SW480 (cell line): ENCODE measurements around the gene ABHD17B.
"Not testable (repeated sequence)": the region's sequence is repeated elsewhere in the genome, so short reads cannot be mapped to it uniquely, and the experiment has no call there.

ENCODE experiments used
- DNase-seq: peaks from one replicate; pipeline ENCODE4 v3.0.0-alpha.2; 2016; ENCODE audit warnings: low spot score

The ABHD17B gene

DNA sequence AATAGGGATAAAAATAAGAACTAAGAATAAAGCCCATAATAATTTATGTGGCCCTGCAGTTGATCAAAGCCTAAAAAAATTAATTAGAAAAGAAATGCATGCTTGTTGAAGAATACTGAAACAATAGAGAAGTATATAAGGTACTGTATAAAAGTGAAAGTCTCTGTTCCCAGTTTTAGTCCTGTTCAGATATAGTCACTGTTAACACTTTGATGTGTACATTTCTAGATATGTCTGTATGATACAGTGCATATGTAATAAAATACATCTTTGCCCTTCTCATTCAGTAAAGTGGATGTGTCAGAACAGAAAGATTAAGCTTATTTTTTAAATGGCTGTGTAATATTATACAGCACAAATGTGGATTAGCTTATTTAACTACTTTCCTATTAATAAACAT is 4.5 kb upstream of the ABHD17B start:
- no peak for DNase-seq

DNA sequence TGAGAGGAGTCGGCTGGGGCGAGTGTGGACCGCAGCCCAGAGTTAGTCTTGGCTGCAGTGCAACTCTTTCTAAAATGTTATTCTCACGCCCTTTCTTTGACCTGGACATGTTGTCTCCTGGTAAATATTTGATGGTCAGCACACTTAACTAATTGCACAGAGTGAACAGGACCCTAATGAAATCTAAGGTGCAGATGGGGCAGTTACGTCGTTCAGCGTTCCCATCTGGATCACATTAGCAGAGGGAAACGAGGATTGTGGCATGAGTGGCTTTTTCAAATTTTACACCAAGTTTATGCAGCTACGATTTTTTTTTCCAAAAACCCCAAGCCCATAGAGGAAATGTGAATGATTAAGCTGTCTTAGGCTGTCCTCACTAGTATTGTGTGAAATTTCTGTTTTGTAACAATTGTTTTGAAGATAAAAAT is 929 bp upstream of the ABHD17B start:
- no peak for DNase-seq

DNA sequence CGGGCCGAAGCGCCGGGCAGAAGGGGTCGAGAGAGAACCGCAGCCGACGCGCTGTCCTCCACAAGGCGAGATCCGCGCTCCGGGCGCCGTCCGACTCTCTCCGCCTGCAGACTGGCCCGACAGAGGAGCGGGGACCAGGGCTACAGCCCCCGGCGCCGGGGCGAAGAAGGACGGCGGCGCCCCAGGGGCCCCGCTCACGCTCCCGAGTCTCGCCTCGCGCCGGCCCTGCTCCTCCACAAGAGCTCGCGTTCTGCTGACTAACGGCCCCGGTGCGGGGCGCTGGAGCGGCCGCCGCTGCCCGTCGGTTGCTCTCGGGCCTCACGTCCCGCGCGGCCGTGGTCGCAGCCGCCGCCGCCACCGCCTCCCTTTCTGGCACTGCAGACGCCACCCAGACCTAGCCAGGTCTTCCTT is 338 bp downstream of the ABHD17B start:
- DNase-seq, result no peak

DNA sequence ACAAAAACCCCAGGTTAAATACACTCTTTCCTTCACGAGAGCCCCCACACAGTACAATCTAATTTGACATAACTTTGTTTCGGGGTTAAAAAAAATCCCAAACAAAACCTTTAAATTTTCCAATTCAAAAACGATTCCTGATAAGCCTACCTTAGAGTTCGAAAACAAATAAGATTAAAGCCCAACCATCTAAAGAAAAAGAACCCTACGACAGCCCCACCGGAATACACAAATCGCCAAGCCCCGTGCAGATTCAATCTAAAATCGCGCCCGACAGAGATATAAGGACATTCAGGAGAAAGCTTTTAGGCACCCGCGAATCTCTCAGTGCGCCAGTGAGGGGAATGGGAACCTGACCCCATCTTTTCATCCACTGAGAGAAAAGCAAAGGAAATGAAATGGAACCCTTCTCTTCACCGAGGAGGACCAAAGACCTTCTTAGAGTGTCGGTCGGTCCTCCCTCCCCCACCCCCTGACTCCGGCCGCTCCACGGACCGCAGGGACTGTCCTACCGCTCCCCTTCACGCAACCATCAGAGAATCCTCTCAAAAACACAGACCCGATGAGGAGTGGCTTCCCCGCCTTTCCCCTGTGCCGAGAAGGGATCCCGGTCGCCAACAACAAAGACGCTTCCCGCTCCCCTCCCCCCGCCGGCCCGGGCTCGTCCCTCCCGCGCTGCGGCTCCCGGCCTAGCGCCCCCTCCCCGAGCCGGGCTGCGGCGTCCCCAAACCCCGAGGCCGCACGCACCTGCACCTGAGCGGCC is 925 bp downstream of the ABHD17B start:
- DNase-seq, result peak; percentile 55

DNA sequence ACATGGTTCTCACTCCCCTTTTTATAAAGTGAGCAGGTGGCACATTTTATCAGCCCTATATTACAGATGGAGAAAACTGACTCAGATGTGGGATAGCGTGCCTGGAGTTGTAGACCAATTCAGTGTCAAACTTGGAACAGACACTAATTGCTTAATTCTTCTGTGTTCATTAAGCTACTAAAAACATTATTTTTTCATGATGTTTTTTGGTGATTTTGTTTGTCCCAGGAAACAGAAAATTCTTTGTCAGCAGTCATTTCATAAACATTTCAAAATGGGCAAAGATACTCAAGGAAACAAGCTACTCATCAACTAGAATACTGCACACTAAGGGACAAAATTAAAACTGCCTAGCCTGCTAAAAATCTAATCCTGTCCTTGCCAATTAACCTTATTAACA is 2.2 kb downstream of the ABHD17B start:
- DNase-seq, result no peak

DNA sequence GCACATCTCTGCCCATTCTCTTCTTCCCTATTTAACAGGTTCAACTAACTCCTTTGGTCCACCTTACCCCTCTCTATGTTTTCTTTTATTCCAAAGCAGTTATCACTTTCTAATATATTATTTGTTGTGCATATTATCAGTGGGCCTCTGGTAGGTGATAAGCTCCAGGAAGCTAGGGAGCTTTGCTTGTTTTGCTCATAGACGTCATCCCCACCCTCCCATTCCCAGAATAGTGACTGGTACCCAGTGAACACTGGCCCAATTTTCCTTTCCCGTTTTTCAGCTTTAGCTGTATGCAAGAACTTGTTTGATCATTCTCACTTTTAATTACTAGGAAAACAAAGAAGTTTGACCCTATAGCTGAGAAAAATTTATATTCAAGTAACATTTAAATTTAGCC is 6.9 kb downstream of the ABHD17B start:
- DNase-seq, result no peak

DNA sequence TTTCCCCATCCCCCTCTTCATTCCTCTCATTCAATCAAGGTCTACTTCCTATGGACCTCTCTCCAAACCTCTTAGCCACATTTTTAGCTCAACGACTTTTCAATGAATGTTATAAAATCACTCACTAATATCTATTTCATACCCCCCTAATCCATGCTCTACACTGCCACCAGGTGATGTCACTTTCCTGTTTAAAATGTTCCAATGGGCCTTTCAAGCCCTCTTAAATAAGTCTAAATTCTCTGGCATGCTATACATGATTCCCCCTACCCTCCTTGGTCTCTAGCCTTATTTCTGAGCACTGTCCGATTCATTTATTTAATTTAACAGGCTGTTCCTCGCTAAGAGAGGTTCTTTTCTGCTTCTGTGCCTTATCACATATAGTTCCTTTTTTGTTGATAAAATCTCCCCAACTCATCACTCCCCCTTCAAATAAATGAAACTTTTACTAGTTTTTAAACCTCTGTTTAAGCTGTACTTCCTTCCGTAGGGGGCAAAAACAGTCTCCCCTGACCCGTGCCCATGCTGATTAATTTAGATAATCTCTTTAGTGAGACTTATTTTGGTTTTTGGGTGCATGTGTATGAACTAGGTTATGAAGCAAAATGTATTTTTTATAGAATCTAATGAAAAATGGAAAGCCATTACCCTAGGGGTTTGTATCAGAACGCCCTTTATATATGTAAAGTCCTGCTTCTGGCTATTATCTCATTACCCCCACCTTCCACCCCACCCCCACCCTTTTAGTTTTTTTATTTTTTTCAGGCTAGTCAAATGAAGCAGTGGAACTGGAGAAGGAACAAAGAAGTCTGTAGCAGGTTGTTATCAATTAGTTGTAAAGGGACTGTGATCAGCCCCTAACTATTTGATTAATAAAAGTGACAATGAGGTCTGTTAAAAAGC is 9.0 kb downstream of the ABHD17B start:
- DNase-seq, result no peak

DNA sequence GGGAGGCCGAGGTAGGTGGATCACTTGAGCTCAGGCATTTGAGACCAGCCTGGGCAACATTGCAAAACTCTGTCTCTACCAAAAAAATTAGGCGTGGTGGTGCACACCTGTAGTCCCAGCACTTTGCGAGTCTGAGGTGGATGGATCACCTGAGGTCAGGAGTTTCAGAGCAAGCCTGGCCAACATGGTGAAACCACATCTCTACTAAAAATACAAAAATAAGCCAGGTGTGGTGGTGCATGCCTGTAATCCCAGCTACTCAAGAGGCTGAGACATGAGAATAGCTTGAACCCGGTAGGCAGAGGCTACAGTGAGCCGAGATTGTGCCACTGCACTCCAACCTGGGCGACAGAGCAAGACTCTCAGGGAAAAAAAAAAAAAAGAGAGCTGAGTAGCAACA is 12.2 kb downstream of the ABHD17B start:
- DNase-seq, result not testable (repeated sequence)

DNA sequence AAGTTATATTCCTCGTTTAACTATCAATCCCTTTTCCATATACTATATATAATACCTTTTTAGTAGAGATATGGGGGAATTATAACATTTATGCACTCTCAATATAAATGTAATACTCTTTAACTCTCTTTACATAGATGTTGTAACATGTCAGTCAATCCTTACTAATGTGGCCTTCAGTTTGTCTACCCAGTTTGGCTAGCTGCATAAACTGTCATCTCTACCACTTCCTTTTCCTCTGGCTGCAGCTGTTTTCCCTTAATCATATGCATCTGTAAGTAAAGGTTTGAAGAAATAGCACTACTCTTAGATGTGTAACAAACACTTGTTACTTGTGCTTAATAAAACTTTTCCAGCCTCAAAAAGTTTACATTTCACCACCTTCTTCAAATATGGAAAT is 13.4 kb downstream of the ABHD17B start:
- no peak for DNase-seq

DNA sequence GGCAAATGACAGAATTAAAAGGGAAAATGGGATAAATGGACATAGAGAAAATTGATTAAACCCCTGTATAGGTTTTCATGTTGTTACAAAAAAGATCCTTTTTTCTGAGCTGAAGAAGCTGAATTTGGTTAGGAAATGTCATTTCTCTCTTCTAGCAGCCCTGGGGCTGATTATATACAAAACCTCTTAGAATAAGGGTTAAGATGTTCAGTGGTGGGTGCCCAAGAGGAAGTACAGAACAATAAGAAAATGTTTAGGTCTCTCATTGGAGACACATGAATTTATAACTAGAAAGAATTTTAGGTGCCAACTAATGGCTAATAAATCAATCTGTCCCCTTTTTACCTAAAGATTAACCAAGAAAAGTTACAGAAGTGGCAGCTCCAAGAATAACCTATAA is 14.2 kb downstream of the ABHD17B start:
- DNase-seq, result no peak

DNA sequence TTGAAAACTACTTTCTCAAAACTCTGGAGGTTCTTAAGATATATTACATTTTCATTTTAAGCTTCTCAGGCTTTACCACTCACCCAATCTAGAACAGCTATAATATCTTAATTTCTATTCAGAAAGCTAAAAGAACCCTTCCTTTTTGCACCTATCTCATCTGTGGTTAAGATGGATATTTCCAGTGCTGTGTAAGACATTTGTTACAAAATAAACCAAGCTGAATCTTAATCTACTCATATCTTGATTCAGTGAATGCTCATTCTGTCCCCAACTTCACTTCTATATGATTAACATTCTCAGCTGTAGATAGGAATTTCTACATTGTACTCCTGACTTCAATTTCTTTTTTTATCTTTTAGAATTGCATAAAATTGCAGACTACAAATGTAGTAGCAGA is 15.0 kb downstream of the ABHD17B start:
- no peak for DNase-seq

DNA sequence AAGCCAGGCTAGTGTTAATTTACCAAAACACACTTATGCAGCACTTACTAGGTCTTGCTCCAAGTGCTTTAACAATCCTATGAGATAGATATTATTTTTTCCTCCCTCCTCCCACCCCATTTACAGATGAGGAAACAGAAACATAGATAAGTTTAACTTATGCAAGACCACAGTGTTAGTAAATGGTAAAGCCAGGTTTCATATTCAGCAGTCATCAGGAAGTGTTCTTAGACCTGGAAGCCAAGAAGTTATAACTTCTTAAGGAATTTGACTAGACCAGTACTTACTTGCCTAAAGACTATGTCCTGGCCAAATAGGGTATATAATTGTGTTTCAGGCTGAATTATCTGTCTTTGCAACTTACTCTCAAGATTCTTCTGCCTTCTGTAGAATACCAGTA is 15.9 kb downstream of the ABHD17B start:
- DNase-seq, result no peak

DNA sequence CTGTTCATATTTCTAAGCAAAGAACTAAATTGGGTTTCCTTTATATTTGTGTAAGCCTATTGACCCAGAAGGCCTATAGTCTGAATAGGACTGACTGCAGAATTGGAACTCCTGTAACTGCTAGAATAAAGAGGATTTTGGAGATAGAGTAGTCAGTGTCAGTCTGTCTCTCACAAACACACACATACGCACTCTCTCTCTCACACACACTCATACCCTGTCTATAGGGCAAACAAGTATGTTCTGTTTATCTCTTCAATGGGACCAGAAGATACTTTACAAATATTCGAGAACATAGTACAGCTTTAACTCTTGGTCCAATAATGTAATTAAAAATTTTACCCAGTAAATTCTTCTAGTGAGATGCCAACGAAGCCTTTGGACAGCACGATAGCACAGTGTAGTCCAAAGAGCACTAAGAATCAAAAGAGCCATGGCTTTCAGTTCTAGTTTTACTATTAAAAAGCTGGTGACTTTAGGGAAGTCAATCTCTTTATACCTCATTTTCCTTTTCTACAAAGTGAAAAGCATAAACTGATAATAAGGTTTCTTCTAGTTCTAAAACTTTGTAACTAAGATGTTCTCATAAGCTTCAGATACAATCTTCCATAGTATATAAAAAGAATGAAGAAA is 19.3 kb downstream of the ABHD17B start:
- DNase-seq, result no peak

DNA sequence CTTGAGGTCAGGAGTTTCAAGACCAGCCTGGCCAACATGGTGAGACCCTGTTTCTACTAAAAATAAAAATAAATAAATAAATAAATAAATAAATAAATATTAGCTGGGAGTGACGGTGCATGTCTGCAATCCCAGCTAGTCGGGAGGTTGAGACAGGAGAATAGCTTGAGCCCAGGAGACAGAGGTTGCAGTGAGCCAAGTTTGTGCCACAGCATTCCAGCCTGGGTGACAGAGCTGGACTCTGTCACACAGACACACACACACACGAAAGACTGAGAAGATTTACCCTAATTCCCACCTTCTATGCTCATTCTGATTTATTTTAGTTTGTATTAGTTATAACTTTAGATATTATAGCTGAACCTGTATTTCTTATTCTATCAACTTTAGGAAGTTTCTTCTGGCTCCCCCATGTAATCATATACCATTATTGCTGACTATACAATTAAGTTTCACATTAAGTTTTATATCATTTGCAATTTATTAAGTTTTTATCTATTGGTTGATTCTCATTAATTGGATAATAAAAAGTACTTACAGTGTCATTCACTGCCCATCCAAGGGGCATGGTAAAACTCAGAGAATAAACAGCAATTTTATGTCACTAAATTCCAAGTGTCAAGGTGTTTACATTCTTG is 20.8 kb downstream of the ABHD17B start:
- no peak for DNase-seq

DNA sequence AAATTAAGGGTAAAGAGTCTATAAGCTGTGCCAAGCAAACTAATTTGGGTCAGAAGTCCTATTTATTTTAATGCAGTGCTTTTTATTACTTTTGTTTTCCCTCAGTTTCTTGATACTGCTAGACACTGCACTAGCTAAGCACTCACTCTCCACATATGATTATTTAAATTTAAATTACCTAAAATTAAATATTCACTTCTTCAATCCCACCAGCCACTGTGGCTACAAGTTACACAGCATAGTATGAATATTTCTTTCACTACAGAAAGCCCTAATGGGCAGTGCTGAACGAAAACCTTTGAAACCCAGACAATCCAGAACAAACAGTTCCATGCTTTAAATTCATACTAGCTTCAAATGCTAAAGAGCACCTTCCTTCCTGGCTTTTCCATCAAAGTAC is 23.6 kb downstream of the ABHD17B start:
- DNase-seq, result no peak

DNA sequence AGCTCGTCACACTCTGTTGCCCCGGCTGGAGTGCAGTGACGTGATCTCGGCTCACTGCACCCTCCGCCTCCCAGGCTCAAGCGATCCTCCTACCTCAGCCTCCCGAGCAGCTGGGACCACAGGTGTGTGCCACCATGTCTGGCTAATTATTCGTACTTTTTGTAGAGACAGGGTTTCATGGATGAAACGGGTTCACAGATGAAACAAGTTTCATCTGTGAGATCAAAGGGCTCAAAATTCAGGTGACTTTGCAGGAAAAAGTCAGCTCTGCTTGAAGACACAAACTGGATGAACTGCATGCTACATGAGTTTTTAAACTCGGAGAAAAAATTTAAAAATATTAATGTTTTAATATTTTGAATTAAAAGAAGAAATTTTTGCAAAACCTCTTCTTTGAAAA is 24.5 kb downstream of the ABHD17B start:
- DNase-seq, result no peak

DNA sequence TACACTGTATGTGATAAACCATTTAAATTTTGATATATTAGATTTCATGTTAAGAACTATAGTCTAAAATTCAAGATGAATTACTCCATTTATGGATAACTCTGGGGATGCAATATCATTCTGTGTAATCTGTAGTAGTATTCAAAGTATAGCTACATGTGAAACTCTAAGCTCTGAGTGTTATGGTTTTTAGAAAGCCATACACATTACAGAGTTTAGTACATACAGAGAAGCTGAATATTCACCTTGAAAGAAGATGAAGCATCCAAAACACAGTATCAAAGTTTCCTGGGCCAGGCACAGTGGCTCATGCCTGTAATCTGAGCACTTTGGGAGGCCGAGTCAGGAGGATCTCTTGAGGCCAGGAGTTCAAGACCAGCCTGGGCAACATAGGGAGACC is 25.0 kb downstream of the ABHD17B start:
- DNase-seq, result no peak

DNA sequence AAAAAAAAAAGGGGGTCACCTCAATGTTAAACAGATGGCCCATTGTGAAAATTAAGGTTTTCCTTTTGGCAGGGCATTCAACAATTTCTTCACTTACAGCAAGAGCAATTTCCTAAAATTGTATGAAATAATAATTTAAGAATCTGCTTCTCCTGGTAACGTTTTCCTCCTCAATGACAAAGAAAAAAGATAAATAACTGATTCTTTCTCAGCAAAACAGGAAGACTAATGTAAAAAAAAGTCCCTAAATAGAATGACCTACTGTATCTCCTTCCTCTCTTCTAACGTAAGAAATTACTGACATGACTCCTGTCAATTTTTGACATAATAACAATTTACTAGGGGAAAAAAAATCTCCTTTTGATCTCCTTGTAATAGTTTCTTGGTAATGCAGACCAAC is 25.5 kb downstream of the ABHD17B start:
- DNase-seq, result no peak

DNA sequence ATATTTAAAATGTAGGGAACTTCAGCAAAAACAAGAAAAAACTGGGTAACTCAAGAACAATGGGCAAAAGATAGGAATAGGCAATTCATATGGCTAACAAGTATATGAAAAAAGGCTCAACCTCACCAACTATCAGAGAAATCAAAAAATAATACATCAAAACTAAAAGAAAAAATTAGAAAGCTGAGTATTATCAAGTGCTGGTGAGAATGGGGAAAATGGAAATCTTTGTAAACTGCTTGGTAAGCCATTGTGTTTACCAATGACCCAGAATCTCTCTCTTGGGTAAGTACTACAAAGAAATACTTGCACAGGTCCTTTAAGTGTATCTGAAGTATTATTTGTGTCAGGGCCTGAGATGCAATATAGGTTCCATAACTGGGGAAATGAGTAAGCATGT is 27.0 kb downstream of the ABHD17B start:
- DNase-seq, result no peak

DNA sequence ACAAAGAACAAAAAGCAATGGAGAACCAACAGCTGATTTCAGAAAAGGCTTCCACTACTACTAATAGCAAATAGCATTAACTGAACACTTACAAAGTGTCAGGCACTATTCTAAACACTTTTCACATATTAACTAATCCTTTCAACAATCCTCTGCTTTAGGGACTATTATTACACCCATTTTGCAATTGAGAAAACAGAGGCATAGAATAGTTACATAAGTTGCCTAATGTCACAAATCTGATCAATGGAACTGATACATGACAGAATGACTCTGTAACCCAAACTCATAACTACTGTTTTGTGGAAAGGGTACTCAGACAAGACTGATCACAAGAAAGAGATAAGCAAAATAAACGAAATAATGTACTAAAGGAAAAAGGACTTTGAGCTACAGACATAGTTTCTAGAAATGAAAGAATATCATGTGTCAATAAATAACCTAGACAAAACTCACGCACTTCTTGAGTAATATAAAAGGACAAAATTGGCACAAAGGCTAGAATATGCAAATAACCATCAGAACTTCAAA is 31.3 kb downstream of the ABHD17B start:
- DNase-seq, result no peak

DNA sequence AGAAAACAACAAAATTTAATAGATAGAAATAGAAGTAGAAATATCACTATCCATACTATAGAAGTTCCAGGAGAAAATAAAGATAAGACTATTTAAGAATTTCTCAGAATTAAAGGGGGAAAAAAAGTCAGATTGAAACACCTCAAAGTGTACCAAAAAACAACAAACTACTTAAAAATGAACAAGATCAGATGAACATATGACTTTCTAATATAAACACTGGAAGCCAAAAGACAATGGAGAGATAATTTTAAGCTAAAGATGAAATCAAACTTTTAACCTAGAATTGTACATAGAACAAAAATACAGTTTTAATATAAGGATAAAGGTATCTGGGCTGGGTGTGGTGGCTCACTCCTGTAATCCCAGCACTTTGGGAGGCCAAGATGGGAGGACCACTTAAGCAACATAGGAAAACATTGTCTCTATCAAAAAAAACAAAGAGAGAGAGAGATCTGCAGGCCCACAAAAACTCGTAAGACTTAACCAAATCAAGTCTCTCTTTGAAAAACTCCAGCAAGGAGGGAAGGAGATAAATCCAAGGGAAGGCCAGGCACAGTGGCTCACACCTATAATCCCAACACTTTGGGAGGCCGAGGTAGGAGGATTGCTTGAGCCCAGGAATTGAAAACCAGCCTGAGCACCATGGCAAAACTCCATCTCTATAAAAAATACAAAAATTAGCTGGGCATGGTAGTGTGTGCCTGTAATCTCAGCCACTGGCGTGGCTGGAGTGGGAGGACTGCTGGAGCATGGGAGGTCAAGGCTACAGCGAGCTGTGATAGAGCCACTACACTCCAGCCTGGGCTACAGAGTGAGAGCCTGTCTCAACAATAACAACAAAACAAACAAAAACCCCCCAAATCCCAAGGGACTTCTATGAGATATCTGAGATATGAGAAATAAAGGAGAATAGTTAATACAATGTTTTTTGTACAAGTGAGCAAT is 32.4 kb downstream of the ABHD17B start:
- DNase-seq, result peak; percentile 9
